Measurements from ENCODE around the gene FAT3.

FAT3 gene

DNA sequence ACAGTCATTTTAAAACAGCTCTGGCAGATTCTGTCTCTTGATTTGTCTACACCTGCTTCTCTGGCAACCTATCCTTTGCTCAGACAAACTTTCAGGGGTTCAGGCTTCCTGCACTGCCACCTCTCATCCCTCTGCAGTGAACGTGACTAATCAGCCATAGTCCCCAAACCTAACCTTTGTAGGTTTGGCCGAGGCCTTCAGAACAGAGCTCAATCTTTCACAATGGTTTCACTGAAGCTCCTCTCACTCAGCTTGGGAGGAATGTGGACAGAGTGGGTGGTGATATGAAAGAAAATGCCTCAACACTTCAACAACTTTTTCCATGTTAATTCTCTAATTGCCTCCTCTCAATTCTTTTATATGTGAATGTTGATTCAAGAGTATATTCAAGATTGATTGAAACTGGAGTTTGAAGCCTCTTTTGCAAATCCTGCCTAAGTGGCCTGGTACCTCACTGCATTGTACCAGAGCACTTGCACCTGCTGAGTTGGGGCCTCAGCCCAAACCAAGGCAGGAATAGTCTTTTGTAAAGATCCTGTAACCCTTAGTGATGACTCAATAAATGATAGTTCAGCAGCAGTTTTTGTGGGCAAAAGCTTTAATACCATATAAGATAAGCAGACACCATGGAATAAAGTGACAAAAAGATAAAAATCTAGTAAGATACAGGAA lies 33.9 kb upstream of the FAT3 start:
- TF ChIP-seq TAF1 (IDR thresholded peaks at IDR 0.05; ENCODE audit: borderline replicate concordance, insufficient read depth, low read length) (no peak), POLR2AphosphoS5 (IDR thresholded peaks at IDR 0.05; ENCODE audit: low read depth, low read length) (no peak), FOXP2 (optimal IDR thresholded peaks at IDR 0.05; ENCODE audit: borderline replicate concordance, extremely low read depth, extremely low read length, insufficient read depth) (no peak), SIN3A (IDR thresholded peaks at IDR 0.05; ENCODE audit: borderline replicate concordance, insufficient read depth, low read length) (no peak)
- TF ChIP-seq, protein P1, sequence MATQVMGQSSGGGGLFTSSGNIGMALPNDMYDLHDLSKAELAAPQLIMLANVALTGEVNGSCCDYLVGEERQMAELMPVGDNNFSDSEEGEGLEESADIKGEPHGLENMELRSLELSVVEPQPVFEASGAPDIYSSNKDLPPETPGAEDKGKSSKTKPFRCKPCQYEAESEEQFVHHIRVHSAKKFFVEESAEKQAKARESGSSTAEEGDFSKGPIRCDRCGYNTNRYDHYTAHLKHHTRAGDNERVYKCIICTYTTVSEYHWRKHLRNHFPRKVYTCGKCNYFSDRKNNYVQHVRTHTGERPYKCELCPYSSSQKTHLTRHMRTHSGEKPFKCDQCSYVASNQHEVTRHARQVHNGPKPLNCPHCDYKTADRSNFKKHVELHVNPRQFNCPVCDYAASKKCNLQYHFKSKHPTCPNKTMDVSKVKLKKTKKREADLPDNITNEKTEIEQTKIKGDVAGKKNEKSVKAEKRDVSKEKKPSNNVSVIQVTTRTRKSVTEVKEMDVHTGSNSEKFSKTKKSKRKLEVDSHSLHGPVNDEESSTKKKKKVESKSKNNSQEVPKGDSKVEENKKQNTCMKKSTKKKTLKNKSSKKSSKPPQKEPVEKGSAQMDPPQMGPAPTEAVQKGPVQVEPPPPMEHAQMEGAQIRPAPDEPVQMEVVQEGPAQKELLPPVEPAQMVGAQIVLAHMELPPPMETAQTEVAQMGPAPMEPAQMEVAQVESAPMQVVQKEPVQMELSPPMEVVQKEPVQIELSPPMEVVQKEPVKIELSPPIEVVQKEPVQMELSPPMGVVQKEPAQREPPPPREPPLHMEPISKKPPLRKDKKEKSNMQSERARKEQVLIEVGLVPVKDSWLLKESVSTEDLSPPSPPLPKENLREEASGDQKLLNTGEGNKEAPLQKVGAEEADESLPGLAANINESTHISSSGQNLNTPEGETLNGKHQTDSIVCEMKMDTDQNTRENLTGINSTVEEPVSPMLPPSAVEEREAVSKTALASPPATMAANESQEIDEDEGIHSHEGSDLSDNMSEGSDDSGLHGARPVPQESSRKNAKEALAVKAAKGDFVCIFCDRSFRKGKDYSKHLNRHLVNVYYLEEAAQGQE (IDR thresholded peaks at IDR 0.05; ENCODE audit: insufficient read depth in 1 of 2, low read depth in 2 of 2, low read length in 2 of 2), result no peak

DNA sequence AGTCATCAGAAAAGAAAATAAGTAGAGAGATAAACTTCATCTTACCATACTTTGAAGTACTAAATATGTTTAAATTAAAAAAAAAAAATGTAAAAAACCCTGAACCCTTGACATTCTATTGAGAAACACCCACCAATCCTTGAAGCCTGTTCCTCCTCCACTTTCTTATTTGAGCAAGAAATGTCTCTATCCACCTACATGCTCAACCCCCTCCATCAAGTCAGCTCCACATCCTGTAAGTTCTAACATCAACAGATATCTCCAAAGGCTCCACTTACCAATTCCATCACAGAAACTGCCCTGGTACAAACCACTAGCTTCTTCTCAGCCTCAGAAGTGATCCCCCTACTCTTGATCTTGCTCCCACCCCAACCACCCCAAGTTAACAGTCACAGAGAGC lies 32.5 kb upstream of the FAT3 start:
- TF ChIP-seq SIN3A (IDR thresholded peaks at IDR 0.05; ENCODE audit: borderline replicate concordance, insufficient read depth, low read length), result no peak
- TF ChIP-seq, protein P1 (IDR thresholded peaks at IDR 0.05; ENCODE audit: insufficient read depth in 1 of 2, low read depth in 2 of 2, low read length in 2 of 2), result no peak

DNA sequence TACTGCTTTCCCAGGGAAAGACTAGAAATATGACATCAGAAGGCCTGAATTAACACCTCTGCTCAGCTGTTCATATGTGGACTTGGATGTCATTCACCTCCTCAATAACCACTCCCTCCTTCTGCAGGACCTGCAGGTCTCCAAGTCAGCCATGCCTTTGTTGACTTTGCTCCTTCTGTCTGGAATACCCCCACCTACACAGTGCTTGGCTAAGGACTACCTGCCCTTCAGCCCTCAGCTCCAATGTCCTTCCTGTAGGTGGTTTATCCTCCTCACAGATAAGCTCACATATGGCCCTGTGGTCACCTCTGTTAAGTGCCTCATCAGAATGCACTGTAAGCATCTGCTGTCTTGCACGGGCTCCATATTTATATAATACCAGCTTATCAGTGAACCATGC lies 26.4 kb upstream of the FAT3 start:
- no peak for TF ChIP-seq FOXP2 (optimal IDR thresholded peaks at IDR 0.05; ENCODE audit: borderline replicate concordance, extremely low read depth, extremely low read length, insufficient read depth)
- TF ChIP-seq, protein P1 (IDR thresholded peaks at IDR 0.05; ENCODE audit: insufficient read depth in 1 of 2, low read depth in 2 of 2, low read length in 2 of 2), result no peak
- TF ChIP-seq TAF1 (IDR thresholded peaks at IDR 0.05; ENCODE audit: borderline replicate concordance, insufficient read depth, low read length), result no peak
- TF ChIP-seq POLR2AphosphoS5 (IDR thresholded peaks at IDR 0.05; ENCODE audit: low read depth, low read length), result no peak
- TF ChIP-seq SIN3A (IDR thresholded peaks at IDR 0.05; ENCODE audit: borderline replicate concordance, insufficient read depth, low read length), result no peak

DNA sequence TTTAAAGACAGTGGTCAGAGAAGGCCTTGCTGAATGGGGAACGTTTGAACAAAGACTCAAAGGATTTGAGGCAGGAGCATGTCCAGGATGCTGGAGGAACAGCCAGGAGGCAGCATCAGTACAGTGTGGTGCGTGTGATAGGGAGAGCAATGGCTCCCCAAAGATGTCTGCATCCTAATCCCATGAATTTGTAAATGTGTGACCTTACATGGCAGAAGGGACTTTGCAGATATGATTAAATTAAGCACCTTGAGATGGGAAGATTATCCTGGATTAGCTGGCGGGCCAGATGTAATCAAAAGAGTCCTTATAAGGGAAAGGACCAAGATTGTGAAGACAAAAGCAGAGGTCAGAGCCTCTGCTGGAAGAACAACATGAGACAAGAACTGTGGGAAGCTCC lies 24.6 kb upstream of the FAT3 start:
- no peak for TF ChIP-seq POLR2AphosphoS5 (IDR thresholded peaks at IDR 0.05; ENCODE audit: low read depth, low read length)

DNA sequence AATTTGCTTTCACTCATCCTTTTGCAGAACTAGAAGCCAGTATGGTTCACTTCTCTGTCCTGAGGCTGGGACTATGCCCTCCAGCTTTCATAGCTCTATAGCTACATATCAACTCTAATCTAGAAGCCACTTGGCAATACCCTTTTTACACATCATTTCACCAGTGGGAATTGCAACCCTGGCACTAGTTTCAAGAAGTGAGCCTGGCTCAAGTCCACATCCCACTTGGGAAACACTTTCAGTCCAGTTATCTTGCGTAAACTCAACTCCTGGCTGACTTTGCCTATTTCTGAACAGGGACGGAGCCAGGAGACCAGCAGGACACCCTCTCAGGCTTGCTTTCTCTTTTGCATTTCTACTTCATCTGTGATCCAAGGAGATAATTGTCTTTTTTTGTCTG lies 19.9 kb upstream of the FAT3 start:
- TF ChIP-seq, protein P1 (IDR thresholded peaks at IDR 0.05; ENCODE audit: insufficient read depth in 1 of 2, low read depth in 2 of 2, low read length in 2 of 2), result no peak
- no peak for TF ChIP-seq POLR2AphosphoS5 (IDR thresholded peaks at IDR 0.05; ENCODE audit: low read depth, low read length)
- no peak for TF ChIP-seq SIN3A (IDR thresholded peaks at IDR 0.05; ENCODE audit: borderline replicate concordance, insufficient read depth, low read length)
- TF ChIP-seq TAF1 (IDR thresholded peaks at IDR 0.05; ENCODE audit: borderline replicate concordance, insufficient read depth, low read length), result no peak

All from PFSK-1 (cell line).